ENCODE measurements around the gene MOGAT1.

MOGAT1 gene

GRCh38 chr2:222653280-222653679, 18.2 kb upstream of the MOGAT1 start:
- TF ChIP-seq GATA3 (IDR thresholded peaks at IDR 0.05; ENCODE audit: low read depth, low read length) (no peak), GATA2 (IDR thresholded peaks at IDR 0.05; ENCODE audit: low read depth, low read length) (no peak)

- TF ChIP-seq GATA3 (IDR thresholded peaks at IDR 0.05; ENCODE audit: low read depth, low read length) (no peak), GATA2 (IDR thresholded peaks at IDR 0.05; ENCODE audit: low read depth, low read length) (no peak)
Measured at GRCh38 chr2:222655787-222656525, 15.5 kb upstream of the MOGAT1 start, which contains the start of gene FARSB. Gene FARSB, minus strand, starts transcription at chr2:222656092. Its CDS starts 19 bp downstream, at chr2:222656073.

DNA sequence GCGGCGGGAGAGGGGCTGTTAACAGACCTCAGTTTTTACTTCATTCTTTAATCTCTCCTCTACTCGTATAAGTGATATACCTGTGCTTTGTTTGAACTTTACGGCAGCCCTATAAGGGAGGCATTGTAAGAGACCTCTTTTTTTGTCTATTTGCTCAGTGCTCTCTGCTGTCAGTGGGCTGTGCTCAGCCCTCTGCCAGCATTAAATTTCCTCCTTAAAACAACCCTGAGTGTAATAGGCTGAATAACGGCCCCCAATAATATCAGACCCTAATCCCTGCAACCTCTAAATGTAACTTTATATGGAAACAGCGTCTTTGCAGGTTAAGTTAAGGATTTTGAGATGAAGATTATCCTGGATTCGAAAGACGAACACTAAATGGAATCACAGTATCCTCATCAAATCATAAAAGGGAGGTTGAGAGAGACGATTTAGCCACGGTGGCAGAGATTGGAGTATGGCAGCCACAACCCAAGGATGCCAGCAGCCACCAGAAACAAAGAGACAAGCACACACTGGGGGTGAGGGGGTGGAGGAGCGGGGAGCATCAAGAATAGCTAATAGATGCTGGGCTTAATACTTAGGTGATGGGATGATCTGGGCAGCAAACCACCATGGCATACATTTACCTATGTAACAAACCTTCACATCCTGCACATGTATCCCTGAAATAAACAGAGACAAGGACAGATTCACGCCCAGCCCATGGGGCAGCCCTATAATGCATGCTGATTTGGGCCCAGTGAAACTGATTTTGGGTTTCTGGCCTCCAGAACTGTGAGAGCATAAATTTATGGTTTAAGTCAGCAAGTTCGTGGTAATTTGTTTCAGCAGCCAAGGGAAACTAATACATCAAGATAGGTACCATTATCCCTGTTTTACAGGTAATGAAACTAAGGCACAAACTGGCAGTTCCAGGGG, 14.7 kb upstream of the MOGAT1 start:
- TF ChIP-seq GATA2 (IDR thresholded peaks at IDR 0.05; ENCODE audit: low read depth, low read length) (no peak), GATA3 (IDR thresholded peaks at IDR 0.05; ENCODE audit: low read depth, low read length) (no peak)

DNA sequence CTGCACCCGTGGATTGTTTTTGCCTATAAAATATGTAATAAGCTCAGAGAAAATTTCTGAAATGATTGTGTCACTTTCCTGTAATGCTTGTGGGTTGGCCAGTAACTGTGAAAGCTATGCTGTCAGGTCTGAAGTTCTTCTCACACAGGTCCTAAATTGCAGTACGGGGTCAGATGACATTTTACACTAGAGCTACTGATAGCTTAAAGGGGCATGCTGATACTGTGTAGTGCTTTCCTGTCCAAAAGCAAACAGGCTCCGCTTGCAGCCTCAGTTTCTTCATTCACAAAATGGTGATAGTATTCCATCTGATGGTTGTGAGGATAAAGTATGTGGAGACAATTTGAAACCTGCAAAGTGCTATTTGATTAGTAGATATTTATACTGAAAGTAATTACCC, 8.0 kb upstream of the MOGAT1 start:
- TF ChIP-seq GATA3 (IDR thresholded peaks at IDR 0.05; ENCODE audit: low read depth, low read length) (no peak), GATA2 (IDR thresholded peaks at IDR 0.05; ENCODE audit: low read depth, low read length) (no peak)

- no peak for TF ChIP-seq GATA2 (IDR thresholded peaks at IDR 0.05; ENCODE audit: low read depth, low read length)
Measured at GRCh38 chr2:222668494-222669154, 2.8 kb upstream of the MOGAT1 start.

- TF ChIP-seq GATA3 (IDR thresholded peaks at IDR 0.05; ENCODE audit: low read depth, low read length) (no peak), GATA2 (IDR thresholded peaks at IDR 0.05; ENCODE audit: low read depth, low read length) (no peak)
Measured at GRCh38 chr2:222669353-222669752, 2.1 kb upstream of the MOGAT1 start.

GRCh38 chr2:222670191-222671038, 1.0 kb upstream of the MOGAT1 start:
- no peak for TF ChIP-seq GATA2 (IDR thresholded peaks at IDR 0.05; ENCODE audit: low read depth, low read length)
- TF ChIP-seq GATA3 (IDR thresholded peaks at IDR 0.05; ENCODE audit: low read depth, low read length) = no peak

GRCh38 chr2:222672068-222672401, 577 bp downstream of the MOGAT1 start:
- TF ChIP-seq GATA2 (IDR thresholded peaks at IDR 0.05; ENCODE audit: low read depth, low read length) (no peak), GATA3 (IDR thresholded peaks at IDR 0.05; ENCODE audit: low read depth, low read length) (no peak)

DNA sequence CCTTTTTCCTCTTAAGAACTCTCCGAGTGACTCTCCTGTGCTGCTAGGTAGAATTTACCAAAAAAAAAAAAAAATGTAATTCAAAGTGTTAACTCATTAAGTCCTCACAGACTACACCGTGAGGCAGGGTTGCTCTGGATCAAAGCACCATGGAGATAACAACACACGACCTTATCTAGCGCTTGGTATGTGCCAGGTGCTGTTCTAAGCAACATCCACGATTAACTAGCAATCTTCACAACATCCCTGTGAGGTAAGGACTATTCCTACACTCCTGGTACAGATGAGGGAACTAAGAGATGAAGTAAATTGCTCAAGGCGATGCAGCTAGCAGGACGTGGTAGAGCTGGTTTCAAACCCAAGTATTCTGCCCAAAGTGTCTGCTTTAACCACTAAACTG, 1.8 kb downstream of the MOGAT1 start:
- TF ChIP-seq GATA3 (IDR thresholded peaks at IDR 0.05; ENCODE audit: low read depth, low read length) = no peak
- TF ChIP-seq GATA2 (IDR thresholded peaks at IDR 0.05; ENCODE audit: low read depth, low read length) = no peak

DNA sequence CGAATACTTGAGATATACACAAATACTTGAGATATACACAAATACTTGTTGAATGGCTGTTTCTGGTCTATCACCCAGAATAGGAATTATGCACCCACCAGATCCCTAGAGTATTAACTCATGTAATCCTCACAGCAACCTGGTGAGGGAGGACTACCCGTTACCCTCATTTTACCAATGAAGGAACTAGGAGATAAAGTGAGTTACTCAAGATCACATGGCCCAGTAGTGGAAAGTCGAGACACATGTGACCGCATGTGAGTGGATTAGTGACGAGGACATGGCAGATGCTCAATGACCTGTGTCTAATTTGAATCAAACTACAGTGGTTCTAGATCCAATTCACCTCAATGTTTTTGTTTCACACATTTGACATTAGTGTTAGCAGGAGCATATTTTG, 2.4 kb downstream of the MOGAT1 start:
- TF ChIP-seq GATA2 (IDR thresholded peaks at IDR 0.05; ENCODE audit: low read depth, low read length) = no peak
- no peak for TF ChIP-seq GATA3 (IDR thresholded peaks at IDR 0.05; ENCODE audit: low read depth, low read length)

DNA sequence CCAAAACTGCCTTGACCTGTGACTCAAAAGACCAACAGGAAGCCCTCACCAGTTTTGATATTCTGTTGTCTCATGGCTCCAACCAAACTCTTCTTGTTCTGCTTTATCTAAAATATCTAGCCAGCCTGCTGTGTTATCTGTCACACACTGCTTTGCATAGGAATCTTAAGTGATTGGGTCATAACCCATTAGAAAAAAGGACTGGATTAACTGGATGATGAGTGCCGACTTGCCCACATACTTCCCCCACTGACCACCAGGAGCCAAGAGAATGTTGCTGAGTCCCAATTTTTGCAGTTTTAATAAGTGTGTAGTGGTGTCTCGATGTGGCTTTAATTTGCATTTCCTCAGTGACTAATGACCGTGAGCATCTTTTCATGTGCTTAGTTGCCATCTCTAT, 6.5 kb downstream of the MOGAT1 start:
- TF ChIP-seq GATA2 (IDR thresholded peaks at IDR 0.05; ENCODE audit: low read depth, low read length) (no peak), GATA3 (IDR thresholded peaks at IDR 0.05; ENCODE audit: low read depth, low read length) (no peak)

GRCh38 chr2:222683805-222684204, 12.3 kb downstream of the MOGAT1 start:
- TF ChIP-seq GATA3 (IDR thresholded peaks at IDR 0.05; ENCODE audit: low read depth, low read length) = no peak
- TF ChIP-seq GATA2 (IDR thresholded peaks at IDR 0.05; ENCODE audit: low read depth, low read length) = no peak

GRCh38 chr2:222686086-222686750, 14.8 kb downstream of the MOGAT1 start:
- TF ChIP-seq GATA3 (IDR thresholded peaks at IDR 0.05; ENCODE audit: low read depth, low read length) = no peak
- no peak for TF ChIP-seq GATA2 (IDR thresholded peaks at IDR 0.05; ENCODE audit: low read depth, low read length)

Data from SH-SY5Y (cell line).